ENCODE results near the gene EHBP1L1.

The EHBP1L1 gene

GRCh38 chr11:65555693-65556231, 20.1 kb upstream of the EHBP1L1 start:
- ChIA-PET CTCF (interaction anchor here (0.5 to 1.8 kb wide), 2 partner anchors 15 to 351 kb away, joined by 3 to 15 read pairs; no protein-coding TSS in a partner anchor), POLR2A (ENCODE audit: low non-redundant PET) (interaction anchor here (1.3 kb wide), 1 partner anchor 15 kb away, joined by 3 read pairs; no protein-coding TSS in a partner anchor)
- DNase-seq (ENCODE audit: low spot score), result peak; percentile 73
- TF ChIP-seq CTCF (conservative IDR thresholded peaks at IDR 0.05; ENCODE audit: low read depth), result no peak
- peak overlapping the region; percentile 86 for H3K27ac ChIP-seq

GRCh38 chr11:65556470-65557279, 19.2 kb upstream of the EHBP1L1 start:
- no peak for DNase-seq (ENCODE audit: low spot score)
- no peak for TF ChIP-seq CTCF (conservative IDR thresholded peaks at IDR 0.05; ENCODE audit: low read depth)
- POLR2A ChIA-PET (ENCODE audit: low non-redundant PET), result interaction anchor here (0.6 kb wide), 1 partner anchor 40 kb away, joined by 4 read pairs; no protein-coding TSS in a partner anchor
- CTCF ChIA-PET, result interaction anchor here (0.6 to 1.8 kb wide), 3 partner anchors 14 to 16 kb away, joined by 3 to 15 read pairs (median 3); partner anchors contain the start of gene ZNRD2
- H3K27ac ChIP-seq, result peak overlapping the region; percentile 86

- TF ChIP-seq CTCF (conservative IDR thresholded peaks at IDR 0.05; ENCODE audit: low read depth), result no peak
- DNase-seq (ENCODE audit: low spot score), result no peak
- peak overlapping the region; percentile 86 for H3K27ac ChIP-seq
- CTCF ChIA-PET, result interaction anchor here (0.7 kb wide), 1 partner anchor 16 kb away, joined by 3 read pairs; no protein-coding TSS in a partner anchor
- POLR2A ChIA-PET (ENCODE audit: low non-redundant PET), result interaction anchor here (0.6 kb wide), 1 partner anchor 40 kb away, joined by 4 read pairs; no protein-coding TSS in a partner anchor
These were observed 18.4 kb upstream of the EHBP1L1 start for GRCh38 chr11:65557280-65558001.

GRCh38 chr11:65558002-65558929, 17.6 kb upstream of the EHBP1L1 start, which contains the start of gene LTBP3:
Gene LTBP3, minus strand, starts transcription at chr11:65558359. Its CDS starts 400 bp downstream, at chr11:65557959.
- POLR2A ChIA-PET (ENCODE audit: low non-redundant PET), result no interaction called here
- TF ChIP-seq CTCF (conservative IDR thresholded peaks at IDR 0.05; ENCODE audit: low read depth), result no peak

GRCh38 chr11:65558930-65559509, 16.8 kb upstream of the EHBP1L1 start:
- POLR2A ChIA-PET (ENCODE audit: low non-redundant PET), result no interaction called here
- DNase-seq (ENCODE audit: low spot score), result no peak
- peak overlapping the region; percentile 86 for H3K27ac ChIP-seq
- CTCF ChIA-PET, result interaction anchor here (0.6 to 2.1 kb wide), 6 partner anchors 10 to 244 kb away, joined by 3 to 8 read pairs (median 4); partner anchors contain the start of gene FAM89B
- no peak for TF ChIP-seq CTCF (conservative IDR thresholded peaks at IDR 0.05; ENCODE audit: low read depth)

More at GRCh38 chr11:65558002-65558929, 17.6 kb upstream of the EHBP1L1 start, which contains the start of gene LTBP3:
- CTCF ChIA-PET, result interaction anchor here (0.7 to 2.1 kb wide), 3 partner anchors 15 to 243 kb away, joined by 3 to 8 read pairs (median 4); partner anchors contain the start of gene FAM89B
- peak; percentile 65 for DNase-seq (ENCODE audit: low spot score)
- peak within 1 kb of the TSS; percentile 86 for H3K27ac ChIP-seq
